Heart left ventricle (tissue), 13 donors: ENCODE results near the gene PAMR1.

Source experiments
- POLR2A ChIP-seq, 2 donors: fragments of 450-650 bp; IDR thresholded peaks; one replicate each; pipeline ENCODE4 v1.6.1; 2017; ENCODE audit warnings: antibody characterized with exemption in 2 of 2, mild to moderate bottlenecking in 2 of 2, moderate library complexity in 2 of 2
- TF ChIP-seq, protein P1 (sequence below), 12 donors: fragments of 200-600 bp; sonication (generic) in 4 of 12; IDR thresholded peaks; one replicate each; pipeline versions ENCODE4 v1.5.0 to v1.8.0; 2018 to 2022; ENCODE audit warnings: antibody characterized with exemption in 12 of 12, mild to moderate bottlenecking in 5 of 12
- donor health status: ischemic (EF 13 %, LVEDD 7.1; RV severe dilation, severe dysfunction).
- donor health status: DM: no; HTN: yes; CAD: no.
- donor health status: DM: no; HTN: no; CAD: no.
- donor health status: ischemic (EF 25% LVEDD 6.9; RV normal size, moderate dysfunction).
- donor health status: ischemic (EF 25% LVEDD 5.7; RV mildly dilated, moderate dysfunction).
- donor health status: ischemic (EF 35%, LVEDD 5.7; RV mildly dilated, moderate dysfunction).
- donor health status: nonischemic (EF 11% LVEDD 7.7; RV severe dilation, severe dysfunction).
- donor health status: DM: yes; HTN: yes; CAD: no.
- donor health status: PGD.
- donor health status: ischemic (EF 29% LVEDD 5.4; RV normal size, mild dysfunction).
- donor health status: nonischemic (EF 23%, LVEDD 6.1; RV moderate dilation, normal function).

- no peak for TF ChIP-seq POLR2A (IDR thresholded peaks at IDR 0.05)
- TF ChIP-seq, protein P1, sequence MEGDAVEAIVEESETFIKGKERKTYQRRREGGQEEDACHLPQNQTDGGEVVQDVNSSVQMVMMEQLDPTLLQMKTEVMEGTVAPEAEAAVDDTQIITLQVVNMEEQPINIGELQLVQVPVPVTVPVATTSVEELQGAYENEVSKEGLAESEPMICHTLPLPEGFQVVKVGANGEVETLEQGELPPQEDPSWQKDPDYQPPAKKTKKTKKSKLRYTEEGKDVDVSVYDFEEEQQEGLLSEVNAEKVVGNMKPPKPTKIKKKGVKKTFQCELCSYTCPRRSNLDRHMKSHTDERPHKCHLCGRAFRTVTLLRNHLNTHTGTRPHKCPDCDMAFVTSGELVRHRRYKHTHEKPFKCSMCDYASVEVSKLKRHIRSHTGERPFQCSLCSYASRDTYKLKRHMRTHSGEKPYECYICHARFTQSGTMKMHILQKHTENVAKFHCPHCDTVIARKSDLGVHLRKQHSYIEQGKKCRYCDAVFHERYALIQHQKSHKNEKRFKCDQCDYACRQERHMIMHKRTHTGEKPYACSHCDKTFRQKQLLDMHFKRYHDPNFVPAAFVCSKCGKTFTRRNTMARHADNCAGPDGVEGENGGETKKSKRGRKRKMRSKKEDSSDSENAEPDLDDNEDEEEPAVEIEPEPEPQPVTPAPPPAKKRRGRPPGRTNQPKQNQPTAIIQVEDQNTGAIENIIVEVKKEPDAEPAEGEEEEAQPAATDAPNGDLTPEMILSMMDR (IDR thresholded peaks at IDR 0.05), result no peak
Measured at GRCh38 chr11:35553831-35554230, 28.4 kb upstream of the PAMR1 start.
